HEK293 (cell line): ENCODE data around the gene CCKAR.

Experiments used
- KLF1 ChIP-seq: fragments of 450-650 bp; formaldehyde crosslinking; IDR thresholded peaks from 2 replicates; pipeline ENCODE4 v1.5.1; 2016; ENCODE audit warnings: missing biosample characterization, missing genetic modification characterization
- KLF16 ChIP-seq: fragments of 450-650 bp; formaldehyde crosslinking; IDR thresholded peaks from 2 replicates; pipeline ENCODE4 v1.5.1; 2017; ENCODE audit warnings: missing biosample characterization, missing genetic modification characterization
- KLF9 ChIP-seq: fragments of 450-650 bp; formaldehyde crosslinking; IDR thresholded peaks from 2 replicates; pipeline ENCODE4 v1.5.1; 2016; ENCODE audit warnings: missing biosample characterization, missing genetic modification characterization, low read depth
- REPIN1 ChIP-seq: fragments of 450-650 bp; formaldehyde crosslinking; IDR thresholded peaks from 2 replicates; pipeline ENCODE4 v1.5.1; 2017; ENCODE audit warnings: missing biosample characterization, missing genetic modification characterization, low read depth
- ZNF202 ChIP-seq: fragments of 450-650 bp; formaldehyde crosslinking; IDR thresholded peaks from 2 replicates; pipeline ENCODE4 v1.5.1; 2016; ENCODE audit warnings: missing biosample characterization, missing genetic modification characterization, borderline replicate concordance
- ZNF426 ChIP-seq: fragments of 450-650 bp; formaldehyde crosslinking; IDR thresholded peaks from 2 replicates; pipeline ENCODE4 v1.5.1; 2017; ENCODE audit warnings: missing biosample characterization, missing genetic modification characterization, mild to moderate bottlenecking, inconsistent platforms, moderate library complexity
- ZNF544 ChIP-seq: fragments of 450-650 bp; formaldehyde crosslinking; IDR thresholded peaks from 2 replicates; pipeline ENCODE4 v1.5.0; 2017; ENCODE audit warnings: missing biosample characterization, missing genetic modification characterization
- ZNF660 ChIP-seq: fragments of 450-650 bp; IDR thresholded peaks from 2 replicates; pipeline ENCODE4 v1.5.1; 2018; ENCODE audit warnings: missing biosample characterization, mild to moderate bottlenecking, missing genetic modification characterization
- ZNF704 ChIP-seq: fragments of 450-650 bp; formaldehyde crosslinking; IDR thresholded peaks from 2 replicates; pipeline ENCODE4 v1.5.1; 2016; ENCODE audit warnings: missing biosample characterization, missing genetic modification characterization
- ZNF777 ChIP-seq: fragments of 450-650 bp; formaldehyde crosslinking; IDR thresholded peaks from 2 replicates; pipeline ENCODE4 v1.5.1; 2017; ENCODE audit warnings: missing biosample characterization, missing genetic modification characterization, borderline replicate concordance
- TF ChIP-seq, protein P1 (sequence below): fragments of 450-650 bp; formaldehyde crosslinking; IDR thresholded peaks from 2 replicates; pipeline ENCODE4 v1.5.1; 2016; ENCODE audit warnings: missing biosample characterization, missing genetic modification characterization
- TF ChIP-seq, protein P2 (sequence below): fragments of 450-650 bp; formaldehyde crosslinking; IDR thresholded peaks from 2 replicates; pipeline ENCODE4 v1.5.1; 2016; ENCODE audit warnings: missing biosample characterization, missing genetic modification characterization
- TF ChIP-seq, protein P3 (sequence below): fragments of 450-650 bp; formaldehyde crosslinking; IDR thresholded peaks from 2 replicates; pipeline ENCODE4 v1.5.1; 2016; ENCODE audit warnings: missing biosample characterization, missing genetic modification characterization

DNA sequence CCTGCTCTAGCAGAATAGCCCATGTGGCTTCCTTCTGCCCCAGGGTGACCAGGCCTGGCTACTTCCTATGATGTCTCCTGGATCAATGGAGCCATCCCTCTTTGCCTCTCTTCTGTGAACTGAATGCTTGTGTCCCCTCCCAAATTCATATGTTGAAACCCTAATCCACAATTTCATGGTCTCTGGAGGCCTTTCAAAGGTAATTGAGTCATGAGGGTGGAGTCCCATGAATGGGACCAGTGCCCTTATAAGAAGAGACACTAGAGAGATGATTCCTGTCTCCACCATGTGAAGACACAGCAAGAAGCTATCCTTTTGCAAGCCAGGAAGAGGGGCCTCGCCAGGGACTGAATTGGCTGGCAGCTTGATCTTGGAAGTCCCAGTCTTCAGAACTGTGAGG, 18.4 kb downstream of the CCKAR start:
- TF ChIP-seq ZNF660 (tag by site-specific recombination) (no peak), REPIN1 (tag by site-specific recombination) (no peak), ZNF704 (tag by site-specific recombination) (no peak), ZNF544 (tag by site-specific recombination) (no peak), KLF1 (tag by site-specific recombination) (no peak), ZNF202 (no peak), ZNF777 (no peak), KLF9 (tag by site-specific recombination) (no peak), KLF16 (no peak), ZNF426 (tag by site-specific recombination) (no peak)
- TF ChIP-seq, protein P1, sequence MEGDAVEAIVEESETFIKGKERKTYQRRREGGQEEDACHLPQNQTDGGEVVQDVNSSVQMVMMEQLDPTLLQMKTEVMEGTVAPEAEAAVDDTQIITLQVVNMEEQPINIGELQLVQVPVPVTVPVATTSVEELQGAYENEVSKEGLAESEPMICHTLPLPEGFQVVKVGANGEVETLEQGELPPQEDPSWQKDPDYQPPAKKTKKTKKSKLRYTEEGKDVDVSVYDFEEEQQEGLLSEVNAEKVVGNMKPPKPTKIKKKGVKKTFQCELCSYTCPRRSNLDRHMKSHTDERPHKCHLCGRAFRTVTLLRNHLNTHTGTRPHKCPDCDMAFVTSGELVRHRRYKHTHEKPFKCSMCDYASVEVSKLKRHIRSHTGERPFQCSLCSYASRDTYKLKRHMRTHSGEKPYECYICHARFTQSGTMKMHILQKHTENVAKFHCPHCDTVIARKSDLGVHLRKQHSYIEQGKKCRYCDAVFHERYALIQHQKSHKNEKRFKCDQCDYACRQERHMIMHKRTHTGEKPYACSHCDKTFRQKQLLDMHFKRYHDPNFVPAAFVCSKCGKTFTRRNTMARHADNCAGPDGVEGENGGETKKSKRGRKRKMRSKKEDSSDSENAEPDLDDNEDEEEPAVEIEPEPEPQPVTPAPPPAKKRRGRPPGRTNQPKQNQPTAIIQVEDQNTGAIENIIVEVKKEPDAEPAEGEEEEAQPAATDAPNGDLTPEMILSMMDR (tag by site-specific recombination): no peak
- TF ChIP-seq, protein P2, sequence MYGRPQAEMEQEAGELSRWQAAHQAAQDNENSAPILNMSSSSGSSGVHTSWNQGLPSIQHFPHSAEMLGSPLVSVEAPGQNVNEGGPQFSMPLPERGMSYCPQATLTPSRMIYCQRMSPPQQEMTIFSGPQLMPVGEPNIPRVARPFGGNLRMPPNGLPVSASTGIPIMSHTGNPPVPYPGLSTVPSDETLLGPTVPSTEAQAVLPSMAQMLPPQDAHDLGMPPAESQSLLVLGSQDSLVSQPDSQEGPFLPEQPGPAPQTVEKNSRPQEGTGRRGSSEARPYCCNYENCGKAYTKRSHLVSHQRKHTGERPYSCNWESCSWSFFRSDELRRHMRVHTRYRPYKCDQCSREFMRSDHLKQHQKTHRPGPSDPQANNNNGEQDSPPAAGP (tag by site-specific recombination): no peak
- TF ChIP-seq, protein P3, sequence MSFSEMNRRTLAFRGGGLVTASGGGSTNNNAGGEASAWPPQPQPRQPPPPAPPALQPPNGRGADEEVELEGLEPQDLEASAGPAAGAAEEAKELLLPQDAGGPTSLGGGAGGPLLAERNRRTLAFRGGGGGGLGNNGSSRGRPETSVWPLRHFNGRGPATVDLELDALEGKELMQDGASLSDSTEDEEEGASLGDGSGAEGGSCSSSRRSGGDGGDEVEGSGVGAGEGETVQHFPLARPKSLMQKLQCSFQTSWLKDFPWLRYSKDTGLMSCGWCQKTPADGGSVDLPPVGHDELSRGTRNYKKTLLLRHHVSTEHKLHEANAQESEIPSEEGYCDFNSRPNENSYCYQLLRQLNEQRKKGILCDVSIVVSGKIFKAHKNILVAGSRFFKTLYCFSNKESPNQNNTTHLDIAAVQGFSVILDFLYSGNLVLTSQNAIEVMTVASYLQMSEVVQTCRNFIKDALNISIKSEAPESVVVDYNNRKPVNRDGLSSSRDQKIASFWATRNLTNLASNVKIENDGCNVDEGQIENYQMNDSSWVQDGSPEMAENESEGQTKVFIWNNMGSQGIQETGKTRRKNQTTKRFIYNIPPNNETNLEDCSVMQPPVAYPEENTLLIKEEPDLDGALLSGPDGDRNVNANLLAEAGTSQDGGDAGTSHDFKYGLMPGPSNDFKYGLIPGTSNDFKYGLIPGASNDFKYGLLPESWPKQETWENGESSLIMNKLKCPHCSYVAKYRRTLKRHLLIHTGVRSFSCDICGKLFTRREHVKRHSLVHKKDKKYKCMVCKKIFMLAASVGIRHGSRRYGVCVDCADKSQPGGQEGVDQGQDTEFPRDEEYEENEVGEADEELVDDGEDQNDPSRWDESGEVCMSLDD (tag by site-specific recombination): no peak
